GM21526 (cell line): ENCODE results near the gene ARID5B.

Experiments used
- ATAC-seq: cut with Tn5 transposase; IDR thresholded peaks from one replicate; pipeline ENCODE4 v1.9.1; 2021; ENCODE audit warnings: moderate library complexity; ENCODE audit not compliant: unreplicated experiment, low FRiP score

The ARID5B gene

GRCh38 chr10:61902445-61903220, 1.1 kb downstream of the ARID5B start:
- no peak for ATAC-seq

- ATAC-seq = peak; percentile 42
Observed at GRCh38 chr10:61903221-61903927, 1.9 kb downstream of the ARID5B start.

GRCh38 chr10:61903928-61904344, 2.4 kb downstream of the ARID5B start:
- no peak for ATAC-seq

GRCh38 chr10:61904733-61905725, 3.5 kb downstream of the ARID5B start:
- peak; percentile 35 for ATAC-seq

GRCh38 chr10:61905837-61906561, 4.5 kb downstream of the ARID5B start:
- ATAC-seq = no peak

GRCh38 chr10:61906562-61906901, 5.0 kb downstream of the ARID5B start:
- ATAC-seq = no peak

- no peak for ATAC-seq
Observed at GRCh38 chr10:61907011-61907410, 5.5 kb downstream of the ARID5B start.

- ATAC-seq = no peak
Observed at GRCh38 chr10:61907587-61907986, 6.1 kb downstream of the ARID5B start.

GRCh38 chr10:61910226-61910805, 8.8 kb downstream of the ARID5B start:
- no peak for ATAC-seq

- ATAC-seq = no peak
Observed at GRCh38 chr10:61910894-61911293, 9.4 kb downstream of the ARID5B start.

- ATAC-seq = no peak
Observed at GRCh38 chr10:61911425-61911824, 9.9 kb downstream of the ARID5B start.

- ATAC-seq = no peak
Observed at GRCh38 chr10:61912981-61913380, 11.5 kb downstream of the ARID5B start.

- no peak for ATAC-seq
Observed at GRCh38 chr10:61918140-61918539, 16.6 kb downstream of the ARID5B start.

GRCh38 chr10:61918989-61919388, 17.5 kb downstream of the ARID5B start:
- ATAC-seq = no peak

- ATAC-seq = no peak
Observed at GRCh38 chr10:61919646-61920215, 18.2 kb downstream of the ARID5B start.

GRCh38 chr10:61921143-61921542, 19.6 kb downstream of the ARID5B start:
- no peak for ATAC-seq

GRCh38 chr10:61923210-61923949, 21.9 kb downstream of the ARID5B start:
- no peak for ATAC-seq

GRCh38 chr10:61923950-61924274, 22.4 kb downstream of the ARID5B start:
- no peak for ATAC-seq

- no peak for ATAC-seq
Observed at GRCh38 chr10:61929555-61929954, 28.1 kb downstream of the ARID5B start.
